Right forelimb (tissue), 1 donor: ENCODE measurements around the gene DIS3L2.

ENCODE experiments used
- DNase-seq: peaks from one replicate; pipeline ENCODE4 v3.0.0-alpha.2; 2018

DIS3L2 gene

GRCh38 chr2:232339121-232340081 is 377.9 kb downstream of the DIS3L2 start:
- DNase-seq = no peak

- no peak for DNase-seq
Observed at GRCh38 chr2:232340171-232340935, 378.8 kb downstream of the DIS3L2 start.

- DNase-seq = no peak
Observed at GRCh38 chr2:232341061-232341738, 379.7 kb downstream of the DIS3L2 start.

- no peak for DNase-seq
Observed at GRCh38 chr2:232341739-232342126, 380.2 kb downstream of the DIS3L2 start.

GRCh38 chr2:232342635-232343565 is 381.4 kb downstream of the DIS3L2 start:
- DNase-seq = no peak

- DNase-seq = no peak
Observed at GRCh38 chr2:232343821-232344220, 382.3 kb downstream of the DIS3L2 start.

- no peak for DNase-seq
Observed at GRCh38 chr2:232345251-232345650, 383.7 kb downstream of the DIS3L2 start.

- no peak for DNase-seq
Observed at GRCh38 chr2:232347369-232347768, 385.9 kb downstream of the DIS3L2 start.

GRCh38 chr2:232348936-232349335 is 387.4 kb downstream of the DIS3L2 start:
- no peak for DNase-seq

GRCh38 chr2:232349546-232349945 is 388.0 kb downstream of the DIS3L2 start:
- no peak for DNase-seq

- DNase-seq = no peak
Observed at GRCh38 chr2:232349946-232350635, 388.6 kb downstream of the DIS3L2 start.

- no peak for DNase-seq
Observed at GRCh38 chr2:232350804-232351685, 389.5 kb downstream of the DIS3L2 start.

GRCh38 chr2:232351686-232352510 is 390.4 kb downstream of the DIS3L2 start:
- no peak for DNase-seq

- peak; percentile 32 for DNase-seq
Observed at GRCh38 chr2:232352511-232353091, 391.1 kb downstream of the DIS3L2 start.

- peak; percentile 35 for DNase-seq
Observed at GRCh38 chr2:232353096-232353495, 391.6 kb downstream of the DIS3L2 start.

- DNase-seq = peak; percentile 31
Observed at GRCh38 chr2:232353660-232354059, 392.1 kb downstream of the DIS3L2 start.

- DNase-seq = no peak
Observed at GRCh38 chr2:232354069-232354468, 392.6 kb downstream of the DIS3L2 start.

- no peak for DNase-seq
Observed at GRCh38 chr2:232361646-232362045, 400.1 kb downstream of the DIS3L2 start.
